Karpas-422 (cell line): Measurements from ENCODE around the gene MACIR. TPM values are rescaled to one million over a fixed set of nuclear protein-coding genes. Genes with fewer than 3 reads are reported as not detected.

ENCODE experiments used
- DNase-seq: peaks from one replicate; pipeline ENCODE4 v3.0.0-alpha.2; 2015
- H2AFZ ChIP-seq: fragments of 200-600 bp; sonication (generic); 2 replicates; pipeline ENCODE4 v1.6.1; 2014; ENCODE audit warnings: antibody characterized with exemption, low read length, mixed read lengths
- H3K27ac ChIP-seq: fragments of 200-600 bp; sonication (generic); 2 replicates; pipeline ENCODE4 v1.5.1; 2014; ENCODE audit warnings: mild to moderate bottlenecking, low read length, moderate library complexity
- H3K27me3 ChIP-seq: fragments of 200-600 bp; sonication (generic); 2 replicates; pipeline ENCODE4 v1.6.1; 2014; ENCODE audit warnings: low read length, mixed read lengths
- H3K36me3 ChIP-seq: fragments of 200-600 bp; sonication (generic); 2 replicates; pipeline ENCODE4 v1.6.1; 2014; ENCODE audit warnings: low read length, mixed read lengths; ENCODE audit not compliant: insufficient read depth
- H3K4me1 ChIP-seq: fragments of 200-600 bp; sonication (generic); 2 replicates; pipeline ENCODE4 v1.6.1; 2014; ENCODE audit warnings: mild to moderate bottlenecking, low read length, mixed read lengths
- H3K4me2 ChIP-seq: fragments of 200-600 bp; sonication (generic); 2 replicates; pipeline ENCODE4 v1.6.1; 2014; ENCODE audit warnings: low read length, low read depth, mild to moderate bottlenecking; ENCODE audit not compliant: poor library complexity, severe bottlenecking
- H3K4me3 ChIP-seq: fragments of 200-600 bp; sonication (generic); 2 replicates; pipeline ENCODE4 v1.5.1; 2014; ENCODE audit warnings: mild to moderate bottlenecking, antibody characterized with exemption, low read length, mixed read lengths
- H3K79me2 ChIP-seq: fragments of 200-600 bp; sonication (generic); 2 replicates; pipeline ENCODE4 v1.6.1; 2014; ENCODE audit warnings: mild to moderate bottlenecking, low read length, mixed read lengths
- H3K9ac ChIP-seq: fragments of 200-600 bp; sonication (generic); 2 replicates; pipeline ENCODE4 v1.6.0; 2014; ENCODE audit warnings: low read length
- H3K9me2 ChIP-seq: fragments of 200-600 bp; sonication (generic), shearing (Covaris generic); replicated peaks from 2 replicates; pipeline ENCODE4 v1.6.0; 2014; ENCODE audit warnings: mild to moderate bottlenecking, low read length, moderate library complexity; ENCODE audit not compliant: insufficient read depth
- H3K9me3 ChIP-seq: fragments of 300-700, 200-600 bp; sonication (generic); 2 replicates; pipeline ENCODE4 v1.6.1; 2014; ENCODE audit warnings: low read length, mixed read lengths
- H4K20me1 ChIP-seq: fragments of 200-600 bp; sonication (generic); 2 replicates; pipeline ENCODE4 v1.6.1; 2014; ENCODE audit warnings: mild to moderate bottlenecking, antibody characterized with exemption, low read length, low read depth; ENCODE audit not compliant: insufficient read depth
- total RNA-seq: library from RNA; depleted of rRNA; stranded (reverse); fragments of >200 nt; shearing (Covaris generic); gene quantifications from 2 replicates; pipeline ENCODE4 v1.2.3, GENCODE V29; 2014; ENCODE audit warnings: low replicate concordance

Gene MACIR
- total RNA-seq, 1 experiment from 2014 or later: 2.8 TPM

DNA sequence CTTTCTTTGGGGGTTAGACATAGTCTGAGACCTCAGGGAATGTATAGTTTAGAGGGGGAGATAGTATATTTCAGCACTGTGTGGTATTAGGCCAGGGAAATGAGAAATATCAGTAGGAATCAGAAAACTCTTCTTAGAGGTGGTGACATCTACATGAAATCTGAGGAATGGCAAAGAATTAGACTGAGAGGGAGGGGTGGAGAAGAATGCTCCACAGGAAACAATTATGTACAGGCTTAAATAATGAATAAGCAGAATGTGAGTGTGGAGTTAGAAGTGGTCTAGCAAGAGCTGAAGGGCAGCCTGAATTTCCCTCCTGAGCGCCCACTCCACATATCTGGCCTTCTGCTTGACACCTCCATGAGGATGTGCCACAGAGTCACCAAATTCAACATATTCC lies 3.6 kb upstream of the MACIR start:
- peaks cover 20% of the 10 kb centered on the region for H3K4me1 ChIP-seq
- no peak for DNase-seq
- H3K27me3 ChIP-seq: no peaks in the 10 kb centered on the region
- H3K9ac ChIP-seq: no peak overlapping the region
- H3K27ac ChIP-seq: no peak overlapping the region
- no peak overlapping the region for H3K4me2 ChIP-seq
- no peak overlapping the region for H3K4me3 ChIP-seq
- no peaks in the 10 kb centered on the region for H3K36me3 ChIP-seq
- H4K20me1 ChIP-seq: 0 out of 2 replicates have a peak, but pooled peaks cover 4% of the 10 kb centered on the region
- H3K79me2 ChIP-seq: no peaks in the 10 kb centered on the region
- H3K9me3 ChIP-seq: no peaks in the 10 kb centered on the region
- H3K9me2 ChIP-seq: no peaks in the 10 kb centered on the region
- H2AFZ ChIP-seq: no peak overlapping the region

- Histone ChIP-seq H3K27me3 (no peaks in the 10 kb centered on the region), H3K4me3 (no peak overlapping the region), H3K4me1 (peaks cover 25% of the 10 kb centered on the region), H2AFZ (no peak overlapping the region), H3K36me3 (no peaks in the 10 kb centered on the region), H3K79me2 (no peaks in the 10 kb centered on the region), H4K20me1 (peaks cover 4% of the 10 kb centered on the region; the same call in 1 of the 2 replicates), H3K9me2 (no peaks in the 10 kb centered on the region), H3K9ac (no peak overlapping the region), H3K9me3 (no peaks in the 10 kb centered on the region), H3K27ac (no peak overlapping the region), H3K4me2 (no peak overlapping the region)
- DNase-seq: no peak
Observed at GRCh38 chr5:103255691-103256090, 2.9 kb upstream of the MACIR start.

GRCh38 chr5:103256178-103256577 lies 2.4 kb upstream of the MACIR start:
- no peak overlapping the region for H3K4me3 ChIP-seq
- peaks cover 29% of the 10 kb centered on the region for H3K4me1 ChIP-seq
- H3K27ac ChIP-seq: no peak overlapping the region
- no peaks in the 10 kb centered on the region for H3K36me3 ChIP-seq
- H3K9me3 ChIP-seq: no peaks in the 10 kb centered on the region
- no peaks in the 10 kb centered on the region for H3K9me2 ChIP-seq
- no peaks in the 10 kb centered on the region for H3K79me2 ChIP-seq
- no peak overlapping the region for H3K9ac ChIP-seq
- H3K4me2 ChIP-seq: no peak overlapping the region
- no peak overlapping the region for H2AFZ ChIP-seq
- no peaks in the 10 kb centered on the region for H3K27me3 ChIP-seq
- H4K20me1 ChIP-seq: peaks cover 4% of the 10 kb centered on the region; the same call in 1 of the 2 replicates
- no peak for DNase-seq

DNA sequence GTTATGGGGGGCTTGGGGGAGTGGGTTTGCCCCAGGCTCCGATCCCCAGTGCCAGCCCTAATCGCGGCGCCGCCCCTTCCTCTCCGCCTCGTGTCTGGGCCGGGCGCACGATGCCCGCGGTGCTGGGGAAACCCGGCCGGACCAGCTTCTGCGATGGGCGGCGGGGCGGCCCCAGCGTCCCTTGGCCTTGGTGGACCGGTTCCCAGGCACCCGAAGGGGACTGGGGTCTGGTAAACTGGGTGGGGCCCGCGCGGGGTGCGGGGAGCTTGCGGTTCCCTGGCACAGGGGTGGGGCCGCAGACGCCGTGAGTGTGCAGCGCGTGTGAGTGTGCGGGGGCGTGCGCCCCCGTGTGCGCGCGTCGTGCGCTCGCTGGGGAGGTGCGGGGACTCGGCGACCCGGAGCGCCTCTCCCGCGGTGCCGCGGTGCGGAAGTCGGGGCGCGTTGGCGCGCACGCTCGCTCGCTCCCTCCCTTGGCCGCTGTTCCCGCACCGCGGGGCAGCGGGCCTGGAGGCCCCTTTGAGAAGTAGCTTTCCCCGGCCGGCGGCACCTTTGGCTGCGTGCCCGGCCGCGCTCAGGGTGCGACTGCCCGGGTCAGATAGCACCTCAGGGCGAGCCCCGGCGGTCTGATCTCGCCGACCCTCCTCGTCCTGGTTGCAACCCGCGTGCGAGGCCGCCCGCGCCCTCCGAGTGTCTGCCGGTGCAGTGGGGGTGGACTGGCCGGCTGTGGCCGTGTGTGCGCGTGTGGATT lies 568 bp downstream of the MACIR start:
- DNase-seq: peak; percentile 75
- peaks cover 29% of the 10 kb centered on the region for H3K4me1 ChIP-seq
- H3K27ac ChIP-seq: no peak overlapping the region
- no peaks in the 10 kb centered on the region for H3K9me2 ChIP-seq
- H3K9me3 ChIP-seq: no peaks in the 10 kb centered on the region
- no peaks in the 10 kb centered on the region for H3K79me2 ChIP-seq
- H3K4me3 ChIP-seq: peak overlapping the region; percentile 90
- no peaks in the 10 kb centered on the region for H3K36me3 ChIP-seq
- H3K4me2 ChIP-seq: peak overlapping the region; percentile 96
- peak overlapping the region; percentile 90 for H3K9ac ChIP-seq
- peaks cover 17% of the 10 kb centered on the region; the same call in 1 of the 2 replicates for H4K20me1 ChIP-seq
- no peaks in the 10 kb centered on the region for H3K27me3 ChIP-seq
- H2AFZ ChIP-seq: peak overlapping the region; percentile 100

DNA sequence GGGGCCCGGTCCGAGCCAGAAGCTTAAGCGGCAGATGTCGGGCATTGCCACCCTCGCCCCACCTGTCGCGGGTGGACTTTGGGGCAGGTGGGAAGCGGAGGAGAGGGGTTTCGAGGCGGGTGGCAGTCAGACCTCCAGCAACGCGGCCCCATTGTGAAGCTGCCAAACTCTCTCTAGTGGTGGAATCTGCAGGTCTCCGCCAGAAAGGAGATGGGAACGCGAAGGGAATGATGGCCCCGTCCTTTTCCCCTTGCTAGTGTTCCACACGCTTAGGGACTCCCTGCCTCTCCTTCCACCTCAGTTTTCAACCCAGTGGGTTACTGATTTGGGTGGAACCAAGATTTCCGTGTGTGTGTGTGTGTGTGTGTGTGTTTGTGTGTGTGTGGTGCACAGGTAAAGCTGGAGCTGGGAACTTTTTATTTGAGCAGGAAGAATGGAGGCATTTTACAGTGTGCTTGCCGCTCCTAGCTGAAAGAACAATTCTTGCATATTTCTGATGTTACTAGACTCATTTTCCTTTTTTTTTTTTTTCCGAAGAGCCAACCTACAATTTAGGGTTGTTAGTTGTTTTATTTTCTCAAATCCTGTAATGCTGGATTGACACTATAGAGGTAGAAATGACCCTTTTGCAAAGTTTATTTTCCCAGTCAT lies 1.3 kb downstream of the MACIR start:
- peaks cover 29% of the 10 kb centered on the region for H3K4me1 ChIP-seq
- no peaks in the 10 kb centered on the region for H3K27me3 ChIP-seq
- no peak for DNase-seq
- no peaks in the 10 kb centered on the region for H3K79me2 ChIP-seq
- H4K20me1 ChIP-seq: peaks cover 17% of the 10 kb centered on the region
- H3K4me2 ChIP-seq: peak overlapping the region; percentile 96
- no peak overlapping the region for H3K27ac ChIP-seq
- H2AFZ ChIP-seq: 0 out of 2 replicates have a peak overlapping the region, but pooled peaks have one; percentile 100
- no peaks in the 10 kb centered on the region for H3K36me3 ChIP-seq
- peak overlapping the region; percentile 90 for H3K9ac ChIP-seq
- H3K4me3 ChIP-seq: peak overlapping the region; percentile 90
- H3K9me2 ChIP-seq: no peaks in the 10 kb centered on the region
- no peaks in the 10 kb centered on the region for H3K9me3 ChIP-seq

DNA sequence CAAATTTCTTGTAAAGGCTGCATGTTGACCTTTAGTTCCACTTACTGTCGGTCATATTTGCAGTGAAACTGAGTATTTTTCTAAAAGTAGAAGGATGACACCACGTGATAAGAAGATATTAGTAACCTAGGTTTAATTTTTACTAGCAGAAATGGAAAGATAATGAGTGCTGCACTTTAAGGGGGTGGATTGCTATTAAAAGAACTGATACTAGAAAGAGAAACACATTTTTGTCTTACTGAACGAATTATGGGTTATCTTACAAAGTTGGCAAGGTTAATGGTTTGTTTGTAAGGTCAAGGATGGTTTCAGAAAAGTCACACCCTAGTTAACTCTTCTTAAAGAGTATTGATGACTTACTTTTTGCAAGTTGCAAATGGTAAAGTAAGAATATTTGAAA lies 2.4 kb downstream of the MACIR start:
- peaks cover 17% of the 10 kb centered on the region for H4K20me1 ChIP-seq
- H3K9me2 ChIP-seq: no peaks in the 10 kb centered on the region
- DNase-seq: no peak
- no peaks in the 10 kb centered on the region for H3K79me2 ChIP-seq
- no peak overlapping the region for H3K4me2 ChIP-seq
- H2AFZ ChIP-seq: no peak overlapping the region
- no peaks in the 10 kb centered on the region for H3K9me3 ChIP-seq
- no peak overlapping the region for H3K27ac ChIP-seq
- H3K4me1 ChIP-seq: peaks cover 29% of the 10 kb centered on the region
- no peak overlapping the region for H3K4me3 ChIP-seq
- H3K27me3 ChIP-seq: no peaks in the 10 kb centered on the region
- H3K36me3 ChIP-seq: no peaks in the 10 kb centered on the region
- no peak overlapping the region for H3K9ac ChIP-seq

DNA sequence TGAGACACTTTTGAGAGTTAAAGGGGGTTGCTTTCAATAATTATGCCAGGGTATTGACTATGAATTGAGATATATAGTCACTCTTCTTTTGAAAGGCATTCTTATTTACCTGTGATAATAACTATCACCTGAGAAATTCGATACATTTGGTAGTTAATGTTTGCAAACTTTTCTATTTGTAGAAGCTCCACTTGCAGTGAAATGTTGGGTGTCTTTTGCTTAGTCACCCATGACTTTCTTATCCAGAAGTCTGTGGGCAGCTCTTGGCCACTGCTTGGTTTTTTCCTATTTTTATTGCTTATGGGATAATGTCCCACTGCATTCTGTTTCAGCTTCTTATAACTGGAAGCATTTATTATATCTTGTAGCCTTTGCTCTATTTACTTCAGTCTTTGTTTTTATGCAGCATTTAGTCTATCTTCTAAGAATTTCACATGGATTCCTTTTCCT lies 3.9 kb downstream of the MACIR start:
- H3K9ac ChIP-seq: no peak overlapping the region
- H2AFZ ChIP-seq: no peak overlapping the region
- no peaks in the 10 kb centered on the region for H3K9me3 ChIP-seq
- no peaks in the 10 kb centered on the region for H3K36me3 ChIP-seq
- no peak overlapping the region for H3K4me2 ChIP-seq
- no peaks in the 10 kb centered on the region for H3K9me2 ChIP-seq
- peaks cover 17% of the 10 kb centered on the region for H4K20me1 ChIP-seq
- H3K27me3 ChIP-seq: no peaks in the 10 kb centered on the region
- no peak overlapping the region for H3K4me3 ChIP-seq
- DNase-seq: no peak
- peaks cover 29% of the 10 kb centered on the region for H3K4me1 ChIP-seq
- H3K27ac ChIP-seq: no peak overlapping the region
- H3K79me2 ChIP-seq: no peaks in the 10 kb centered on the region

DNA sequence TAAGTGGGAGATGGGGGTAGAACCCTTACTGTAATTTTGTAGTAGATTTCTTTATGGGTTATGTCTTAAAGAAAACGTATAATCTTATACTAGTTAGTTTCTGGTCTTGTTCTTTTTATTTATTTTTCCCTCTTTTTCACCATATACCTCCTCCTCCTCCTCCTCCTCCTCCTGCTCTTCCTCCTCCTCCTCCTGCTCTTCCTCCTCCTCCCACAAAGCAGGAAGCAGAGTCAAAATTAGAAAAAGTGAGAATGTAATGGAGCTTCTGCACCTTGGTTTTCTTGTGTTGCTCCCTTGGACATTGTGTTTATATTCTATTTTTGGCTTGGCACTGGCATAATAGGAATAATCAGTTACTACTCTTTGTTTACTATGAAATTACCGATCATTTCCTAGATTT lies 4.5 kb downstream of the MACIR start:
- Histone ChIP-seq H3K4me1 (peaks cover 23% of the 10 kb centered on the region), H2AFZ (no peak overlapping the region), H3K27me3 (no peaks in the 10 kb centered on the region), H3K9ac (no peak overlapping the region), H3K36me3 (no peaks in the 10 kb centered on the region), H3K4me3 (no peak overlapping the region), H3K9me2 (no peaks in the 10 kb centered on the region), H3K4me2 (no peak overlapping the region), H3K79me2 (no peaks in the 10 kb centered on the region), H4K20me1 (peaks cover 17% of the 10 kb centered on the region), H3K27ac (no peak overlapping the region), H3K9me3 (no peaks in the 10 kb centered on the region)
- no peak for DNase-seq
